ENCODE measurements around the gene ZMYM3.
"Not testable (repeated sequence)": the region's sequence is repeated elsewhere in the genome, so short reads cannot be mapped to it uniquely, and the experiment has no call there.

The ZMYM3 gene

GRCh38 chrX:71254092-71254963 lies at the start of gene ZMYM3:
Gene ZMYM3, minus strand, starts transcription at chrX:71254140. Its CDS starts 885 bp downstream, at chrX:71253255.
- no peak for FAIRE-seq

DNA sequence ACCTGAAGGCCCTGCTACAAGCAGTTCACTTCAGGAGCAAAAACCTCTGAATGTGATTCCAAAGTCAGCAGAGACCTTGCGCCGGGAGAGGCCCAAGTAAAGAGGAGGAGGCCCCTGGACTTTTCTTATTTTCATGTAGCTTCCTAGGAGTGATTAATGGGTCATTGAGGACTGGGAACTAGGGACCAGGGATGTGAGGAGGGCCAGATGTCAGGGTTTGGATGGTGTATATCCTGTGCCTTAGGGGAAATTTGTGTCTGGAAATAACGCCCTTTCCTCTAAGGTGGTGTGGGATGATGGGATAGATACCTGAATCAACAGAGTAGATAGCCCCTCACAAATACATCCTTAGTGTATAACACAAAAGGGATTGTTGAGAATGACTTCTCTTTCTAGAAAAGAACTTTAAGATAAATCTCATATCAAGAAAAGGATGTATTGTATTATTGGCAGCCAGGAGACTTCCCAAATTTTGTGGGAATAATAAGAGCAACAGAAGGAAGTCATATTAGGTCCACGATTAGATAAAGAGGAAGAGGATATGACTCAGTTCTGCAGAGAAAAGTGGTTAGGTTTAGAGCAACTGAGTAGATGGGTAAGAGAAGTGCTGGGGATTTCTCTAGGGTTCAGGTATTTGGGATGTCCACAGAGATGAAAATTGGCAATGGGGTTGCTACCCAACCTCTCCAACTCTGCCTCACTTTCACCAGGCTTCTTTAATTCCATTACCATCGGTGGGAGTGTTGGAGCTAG lies 48.7 kb upstream of the ZMYM3 start:
- FAIRE-seq: no peak

- FAIRE-seq: no peak
Observed at GRCh38 chrX:71301195-71301924, 47.4 kb upstream of the ZMYM3 start, which contains the start of gene ITGB1BP2. Gene ITGB1BP2, plus strand, starts transcription at chrX:71301750. Its CDS starts 57 bp downstream, at chrX:71301807.

DNA sequence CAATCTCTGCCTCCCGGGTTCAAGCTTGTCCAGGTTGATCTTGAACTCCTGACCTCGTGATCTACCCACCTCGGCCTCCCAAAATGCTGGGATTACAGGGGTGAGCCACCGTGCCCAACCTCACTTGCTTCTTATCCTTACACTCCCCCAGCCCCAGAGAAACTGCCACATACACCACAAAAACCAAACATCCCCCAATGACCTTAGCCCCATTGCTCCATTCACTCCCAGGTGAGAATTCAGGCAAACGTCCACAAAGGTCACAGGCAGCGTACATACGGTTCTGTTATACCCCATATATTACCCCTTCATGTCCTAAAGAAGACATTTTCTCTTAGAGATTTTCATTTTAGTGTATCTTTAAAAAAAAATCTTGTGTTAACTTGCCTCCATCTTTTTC lies 46.6 kb upstream of the ZMYM3 start:
- FAIRE-seq: not testable (repeated sequence)

- FAIRE-seq: not testable (repeated sequence)
Observed at GRCh38 chrX:71300064-71300463, 46.1 kb upstream of the ZMYM3 start.

GRCh38 chrX:71298119-71298518 lies 44.2 kb upstream of the ZMYM3 start:
- no peak for FAIRE-seq

DNA sequence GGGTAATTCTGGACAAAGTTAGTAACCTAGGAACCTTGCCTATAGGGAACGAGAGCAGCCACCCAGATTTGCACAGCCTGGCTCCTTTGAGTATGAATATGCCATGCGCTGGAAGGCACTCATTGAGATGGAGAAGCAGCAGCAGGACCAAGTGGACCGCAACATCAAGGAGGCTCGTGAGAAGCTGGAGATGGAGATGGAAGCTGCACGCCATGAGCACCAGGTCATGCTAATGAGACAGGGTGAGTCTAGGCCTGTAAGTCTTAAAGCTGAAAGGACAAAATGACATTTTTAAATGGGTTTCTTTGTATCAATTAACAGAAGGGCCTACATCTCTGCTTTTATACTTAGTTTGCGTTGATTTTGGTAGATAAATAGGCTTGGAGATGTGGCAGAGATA lies 42.9 kb upstream of the ZMYM3 start:
- FAIRE-seq: no peak

DNA sequence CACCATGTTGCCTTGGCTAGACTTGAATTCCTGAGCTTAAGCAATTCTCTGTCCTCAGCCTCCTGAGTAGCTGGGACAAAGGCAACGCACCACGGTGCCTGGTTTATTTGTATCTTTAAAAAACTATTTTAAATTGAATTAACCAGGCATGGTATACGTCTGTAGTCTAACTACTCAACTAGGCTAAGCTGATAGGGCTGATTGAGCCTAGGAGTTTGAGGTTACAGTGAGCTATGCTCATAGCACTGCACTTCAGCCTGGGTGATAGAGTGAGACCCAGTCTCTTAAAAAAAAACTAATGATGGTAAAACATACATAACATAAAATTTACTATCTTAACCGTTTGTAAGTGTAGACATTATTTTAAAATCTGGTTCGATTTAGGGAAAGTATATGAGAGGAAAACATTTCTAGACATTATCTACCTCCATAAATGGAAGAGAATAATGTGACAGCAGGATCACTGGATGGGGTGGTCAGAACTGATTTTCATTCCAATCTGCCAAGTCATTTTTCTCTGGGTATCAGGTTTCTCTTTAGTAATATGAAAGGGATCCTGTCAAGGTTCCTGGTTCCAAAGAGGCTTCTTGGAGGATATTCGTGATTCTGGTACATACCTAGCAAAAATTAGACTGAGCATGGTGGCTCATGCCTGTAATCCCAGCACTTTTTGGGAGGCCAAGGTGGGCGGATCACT lies 38.9 kb upstream of the ZMYM3 start:
- no peak for FAIRE-seq

GRCh38 chrX:71291381-71291780 lies 37.4 kb upstream of the ZMYM3 start:
- no peak for FAIRE-seq

DNA sequence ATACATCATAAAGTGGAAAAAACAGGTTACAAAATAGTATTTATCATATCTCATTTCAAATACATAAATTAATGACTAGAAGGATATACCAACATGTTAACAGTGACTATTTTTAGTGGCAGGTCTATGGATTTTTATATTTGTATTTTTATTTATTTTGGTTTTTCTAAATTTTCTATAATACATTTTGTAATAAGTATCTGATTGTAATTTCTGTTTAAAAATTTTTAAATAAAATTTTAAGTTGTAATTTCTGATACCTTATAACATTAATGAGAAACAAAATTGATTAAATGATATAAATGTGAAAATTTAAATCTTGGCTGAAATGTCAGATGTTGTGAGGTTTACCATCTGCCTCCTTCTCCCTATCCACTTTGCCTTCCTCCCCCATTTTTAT lies 32.0 kb upstream of the ZMYM3 start:
- FAIRE-seq: peak; percentile 58

DNA sequence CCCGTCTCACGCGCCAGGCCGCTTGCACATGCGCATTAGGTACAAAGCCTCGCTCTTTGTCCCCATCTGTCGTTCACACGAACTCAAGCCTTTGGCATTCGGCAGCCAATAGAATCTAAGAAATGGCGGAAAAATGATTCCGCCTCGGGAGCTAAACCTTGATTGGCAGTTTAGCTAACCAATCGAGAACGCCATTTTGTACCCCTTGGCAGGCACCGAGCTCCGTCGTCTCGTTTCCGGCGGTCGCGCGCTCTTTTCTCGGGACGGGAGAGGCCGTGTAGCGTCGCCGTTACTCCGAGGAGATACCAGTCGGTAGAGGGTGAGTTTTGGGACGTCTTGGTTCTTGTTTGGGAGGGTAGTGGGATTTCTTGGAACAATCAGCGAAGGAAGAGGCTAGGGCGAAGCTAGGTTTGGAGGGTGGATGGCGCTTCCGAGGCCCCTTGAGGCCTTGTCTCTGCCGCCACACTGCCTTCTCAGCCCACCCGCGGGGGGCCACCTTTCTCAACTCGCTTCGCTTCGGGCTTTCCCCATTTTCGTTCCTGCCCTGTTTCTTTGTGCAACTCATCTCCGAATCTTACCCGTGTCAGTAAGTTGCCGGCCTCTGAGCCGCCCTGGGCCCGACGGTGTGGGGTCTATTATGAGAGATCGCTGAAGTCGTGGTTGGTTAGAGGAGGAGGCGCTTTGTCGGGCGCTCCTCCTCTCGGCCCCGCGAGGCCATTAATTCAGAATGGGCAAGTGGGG lies 29.6 kb upstream of the ZMYM3 start, which contains the start of gene NONO:
Gene NONO (plus strand): TSS at position 233 of the 741 bp plus-strand sequence. CDS start 7,003 bp downstream, outside the sequence.
- peak; percentile 77 for FAIRE-seq

GRCh38 chrX:71282514-71283402 lies 28.8 kb upstream of the ZMYM3 start:
- no peak for FAIRE-seq

DNA sequence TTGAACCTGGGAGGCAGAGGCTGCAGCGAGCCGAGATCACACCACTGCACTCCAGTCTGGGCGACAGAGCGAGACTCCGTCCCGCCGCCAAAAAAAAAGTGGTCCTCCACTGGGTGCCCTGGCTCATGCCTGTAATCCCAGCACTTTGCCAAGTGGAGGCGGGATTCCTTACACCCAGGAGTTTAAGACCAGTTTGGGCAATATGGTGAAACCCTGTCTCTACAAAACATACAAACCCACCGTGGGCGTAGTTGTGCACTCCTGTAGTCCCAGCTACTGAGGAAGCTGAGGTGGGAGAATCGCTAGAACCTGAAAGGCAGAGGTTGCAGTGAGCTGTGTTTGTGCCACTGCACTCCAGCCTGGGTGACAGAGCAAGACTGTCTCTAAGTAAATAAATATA lies 27.4 kb upstream of the ZMYM3 start:
- not testable (repeated sequence) for FAIRE-seq

- not testable (repeated sequence) for FAIRE-seq
Observed at GRCh38 chrX:71272313-71272712, 18.4 kb upstream of the ZMYM3 start.

- FAIRE-seq: no peak
Observed at GRCh38 chrX:71269801-71270395, 16.0 kb upstream of the ZMYM3 start.

DNA sequence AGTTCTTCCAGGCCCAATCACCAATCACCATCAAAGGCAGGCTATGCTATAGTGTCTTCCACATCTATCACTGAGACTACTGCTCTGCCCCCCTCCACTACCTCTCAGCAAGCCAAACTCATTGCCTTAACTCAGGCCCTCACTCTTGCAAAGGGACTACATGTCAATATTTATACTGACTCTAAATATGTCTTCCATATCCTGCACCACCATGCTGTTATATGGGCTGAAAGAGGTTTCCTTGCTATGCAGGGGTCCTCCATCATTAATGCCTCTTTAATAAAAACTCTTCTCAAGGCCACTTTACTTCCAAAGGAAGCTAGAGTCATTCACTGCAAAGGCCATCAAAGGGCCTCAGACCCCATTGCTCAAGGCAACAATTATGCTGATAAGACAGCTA lies 14.7 kb upstream of the ZMYM3 start:
- not testable (repeated sequence) for FAIRE-seq

- no peak for FAIRE-seq
Observed at GRCh38 chrX:71256856-71257255, 2.9 kb upstream of the ZMYM3 start.

GRCh38 chrX:71256051-71256450 lies 2.1 kb upstream of the ZMYM3 start:
- FAIRE-seq: no peak

GRCh38 chrX:71253253-71254091 lies 468 bp downstream of the ZMYM3 start:
- no peak for FAIRE-seq

Measured in endometrium (tissue), 2 donors.